Measurements from ENCODE around the gene IPO7.

The IPO7 gene

DNA sequence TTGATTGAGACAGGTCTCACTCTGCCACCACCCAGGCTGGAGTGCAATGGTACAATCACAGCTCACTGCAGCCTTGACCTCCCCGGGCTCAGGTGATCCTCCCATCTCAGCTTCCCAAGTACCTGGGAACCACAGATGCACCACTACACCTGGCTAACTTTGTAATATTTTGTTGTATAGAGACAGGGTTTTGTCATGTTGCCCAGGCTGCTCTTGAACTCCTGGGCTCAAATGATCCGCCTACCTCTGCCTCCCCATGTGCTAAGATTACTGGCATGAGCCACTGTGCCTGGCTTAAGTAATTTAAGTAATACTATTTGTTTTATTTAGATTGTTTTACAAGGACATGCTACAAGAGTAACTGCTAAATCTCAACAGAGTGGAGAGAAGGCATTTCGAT is 109.9 kb downstream of the IPO7 start:
- Histone ChIP-seq H3K4me3 (ENCODE audit: low read length, poor library complexity, severe bottlenecking) (no peak overlapping the region), H3K36me3 (ENCODE audit: insufficient read depth, low read length) (peaks cover 44% of the 10 kb centered on the region; the same call in 1 of the 2 replicates), H3K4me2 (ENCODE audit: low read depth, low read length, poor library complexity, severe bottlenecking) (no peak overlapping the region), H3K79me2 (ENCODE audit: insufficient read depth, low read length) (no peaks in the 10 kb centered on the region), H3F3A (ENCODE audit: low read depth) (no peaks in the 10 kb centered on the region), H3K9me2 (replicated peaks; ENCODE audit: low read depth, low read length) (no peaks in the 10 kb centered on the region), H3K4me1 (ENCODE audit: insufficient read depth, low read length, poor library complexity, severe bottlenecking) (no peaks in the 10 kb centered on the region), H3K9ac (ENCODE audit: low read depth, low read length, poor library complexity, severe bottlenecking) (no peak overlapping the region), H2AFZ (ENCODE audit: low read length) (no peak overlapping the region), H3K9me3 (ENCODE audit: insufficient read depth, low read depth, low read length) (no peaks in the 10 kb centered on the region), H3K27me3 (ENCODE audit: insufficient read depth, low read length, poor library complexity, severe bottlenecking) (no peaks in the 10 kb centered on the region), H4K20me1 (ENCODE audit: insufficient read depth, low read length, poor library complexity, severe bottlenecking) (no peaks in the 10 kb centered on the region)
- TF ChIP-seq CTCF (conservative IDR thresholded peaks at IDR 0.05; ENCODE audit: low read length), result no peak
- TF ChIP-seq EZH2phosphoT487 (IDR thresholded peaks at IDR 0.05; ENCODE audit: borderline replicate concordance), result no peak

GRCh38 chr11:9495803-9496514 is 111.5 kb downstream of the IPO7 start:
- Histone ChIP-seq H3K27me3 (ENCODE audit: insufficient read depth, low read length, poor library complexity, severe bottlenecking) (no peaks in the 10 kb centered on the region), H3K9ac (ENCODE audit: low read depth, low read length, poor library complexity, severe bottlenecking) (no peak overlapping the region), H3K4me2 (ENCODE audit: low read depth, low read length, poor library complexity, severe bottlenecking) (no peak overlapping the region), H3K4me3 (ENCODE audit: low read length, poor library complexity, severe bottlenecking) (no peak overlapping the region), H4K20me1 (ENCODE audit: insufficient read depth, low read length, poor library complexity, severe bottlenecking) (no peaks in the 10 kb centered on the region), H3K36me3 (ENCODE audit: insufficient read depth, low read length) (peaks cover 51% of the 10 kb centered on the region; the same call in 1 of the 2 replicates), H3K9me2 (replicated peaks; ENCODE audit: low read depth, low read length) (no peaks in the 10 kb centered on the region), H2AFZ (ENCODE audit: low read length) (no peak overlapping the region), H3K4me1 (ENCODE audit: insufficient read depth, low read length, poor library complexity, severe bottlenecking) (no peaks in the 10 kb centered on the region), H3F3A (ENCODE audit: low read depth) (no peaks in the 10 kb centered on the region), H3K79me2 (ENCODE audit: insufficient read depth, low read length) (no peaks in the 10 kb centered on the region), H3K9me3 (ENCODE audit: insufficient read depth, low read depth, low read length) (no peaks in the 10 kb centered on the region)
- no peak for TF ChIP-seq CTCF (conservative IDR thresholded peaks at IDR 0.05; ENCODE audit: low read length)
- TF ChIP-seq EZH2phosphoT487 (IDR thresholded peaks at IDR 0.05; ENCODE audit: borderline replicate concordance), result no peak
